HG03442 (cell line): ENCODE measurements around the gene PDE6B.
A peak's percentile ranks its signal among the peaks of the same experiment; 100 is the strongest.

Experiments
- ATAC-seq: cut with Tn5 transposase; IDR thresholded peaks from one replicate; pipeline ENCODE4 v1.9.1; 2021; ENCODE audit warnings: mild to moderate bottlenecking, moderate library complexity; ENCODE audit not compliant: unreplicated experiment

PDE6B gene

DNA sequence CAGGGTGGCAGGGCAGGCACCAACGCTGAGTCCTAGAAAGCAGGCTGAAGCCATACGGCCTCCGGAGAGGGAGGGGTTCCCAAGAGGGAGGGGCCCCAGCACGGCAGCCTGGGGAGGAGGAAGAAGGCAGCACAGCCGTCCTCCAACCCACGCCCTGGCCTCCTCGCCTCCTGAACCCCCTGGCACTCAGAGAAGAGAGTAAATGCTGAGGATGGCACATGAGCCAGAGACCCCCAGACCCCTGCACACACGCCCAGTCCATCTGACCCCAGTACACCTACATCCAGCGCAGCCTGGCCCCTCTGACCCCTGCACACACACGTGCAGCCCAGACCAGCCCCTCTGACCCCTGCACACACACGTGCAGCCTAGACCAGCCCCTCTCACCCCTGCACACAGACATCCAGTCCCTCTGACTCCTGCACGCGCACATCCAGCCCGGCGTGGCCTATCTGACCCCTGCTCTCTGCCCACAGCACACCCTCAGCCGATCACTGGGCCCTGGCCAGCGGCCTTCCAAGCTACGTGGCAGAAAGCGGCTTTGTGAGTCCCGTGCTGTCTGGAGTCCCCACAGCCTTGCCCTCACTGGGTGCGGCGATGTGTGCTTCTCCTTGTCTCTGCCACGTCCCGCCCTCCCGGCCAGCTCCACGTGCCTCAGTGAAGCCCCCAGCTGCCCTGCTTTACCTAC is 30.2 kb downstream of the PDE6B start:
- no peak for ATAC-seq

DNA sequence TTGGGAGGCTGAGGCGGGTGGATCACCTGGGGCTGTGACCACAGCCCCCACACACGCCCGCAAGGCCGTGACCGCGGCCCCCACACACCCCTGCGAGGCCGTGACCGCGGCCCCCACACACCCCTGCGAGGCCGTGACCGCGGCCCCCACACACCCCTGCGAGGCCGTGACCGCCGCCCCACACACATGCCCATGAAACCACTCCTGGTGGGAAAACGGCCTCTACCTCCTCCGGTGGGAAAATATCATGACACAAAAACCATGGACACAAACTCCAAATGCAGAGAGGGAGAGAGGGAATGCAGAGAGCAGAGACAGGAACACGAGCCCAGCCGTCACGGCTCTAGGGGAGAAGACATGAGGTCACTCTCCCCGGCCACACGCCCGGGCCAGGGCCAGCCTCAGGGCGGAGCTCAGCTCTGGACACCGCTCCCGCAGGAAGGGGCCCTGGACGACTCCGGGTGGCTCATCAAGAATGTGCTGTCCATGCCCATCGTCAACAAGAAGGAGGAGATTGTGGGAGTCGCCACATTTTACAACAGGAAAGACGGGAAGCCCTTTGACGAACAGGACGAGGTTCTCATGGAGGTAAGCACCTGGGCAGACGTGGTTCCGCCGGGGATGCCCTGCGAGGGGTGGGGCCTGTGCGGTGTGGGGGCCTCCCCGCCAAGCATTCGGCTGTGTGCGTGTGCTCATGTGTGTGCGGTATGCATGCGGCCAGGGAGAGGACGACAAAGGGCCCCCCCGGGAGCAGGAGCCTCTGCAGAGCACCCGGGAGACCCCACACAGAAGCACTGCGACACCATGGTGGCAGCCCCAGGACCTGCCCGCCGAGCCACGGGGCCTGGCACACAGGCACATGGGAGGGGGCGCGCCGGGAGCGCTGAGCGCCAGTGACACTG is 31.3 kb downstream of the PDE6B start:
- ATAC-seq = no peak

DNA sequence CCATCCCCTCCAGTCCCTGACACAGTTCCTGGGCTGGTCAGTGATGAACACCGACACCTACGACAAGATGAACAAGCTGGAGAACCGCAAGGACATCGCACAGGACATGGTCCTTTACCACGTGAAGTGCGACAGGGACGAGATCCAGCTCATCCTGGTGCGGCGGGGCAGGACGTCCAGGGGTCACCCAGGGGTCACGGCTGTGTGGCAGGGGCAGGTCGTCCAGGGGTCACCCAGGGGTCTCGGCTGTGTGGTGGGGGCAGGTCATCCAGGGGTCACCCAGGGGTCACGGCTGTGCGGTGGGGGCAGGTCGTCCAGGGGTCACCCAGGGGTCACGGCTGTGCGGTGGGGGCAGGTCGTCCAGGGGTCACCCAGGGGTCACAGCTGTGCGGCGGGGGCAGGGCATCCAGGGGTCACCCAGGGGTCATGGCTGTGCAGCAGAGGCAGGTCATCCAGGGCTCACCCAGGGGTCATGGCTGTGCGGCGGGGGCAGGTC is 32.0 kb downstream of the PDE6B start:
- ATAC-seq = no peak

DNA sequence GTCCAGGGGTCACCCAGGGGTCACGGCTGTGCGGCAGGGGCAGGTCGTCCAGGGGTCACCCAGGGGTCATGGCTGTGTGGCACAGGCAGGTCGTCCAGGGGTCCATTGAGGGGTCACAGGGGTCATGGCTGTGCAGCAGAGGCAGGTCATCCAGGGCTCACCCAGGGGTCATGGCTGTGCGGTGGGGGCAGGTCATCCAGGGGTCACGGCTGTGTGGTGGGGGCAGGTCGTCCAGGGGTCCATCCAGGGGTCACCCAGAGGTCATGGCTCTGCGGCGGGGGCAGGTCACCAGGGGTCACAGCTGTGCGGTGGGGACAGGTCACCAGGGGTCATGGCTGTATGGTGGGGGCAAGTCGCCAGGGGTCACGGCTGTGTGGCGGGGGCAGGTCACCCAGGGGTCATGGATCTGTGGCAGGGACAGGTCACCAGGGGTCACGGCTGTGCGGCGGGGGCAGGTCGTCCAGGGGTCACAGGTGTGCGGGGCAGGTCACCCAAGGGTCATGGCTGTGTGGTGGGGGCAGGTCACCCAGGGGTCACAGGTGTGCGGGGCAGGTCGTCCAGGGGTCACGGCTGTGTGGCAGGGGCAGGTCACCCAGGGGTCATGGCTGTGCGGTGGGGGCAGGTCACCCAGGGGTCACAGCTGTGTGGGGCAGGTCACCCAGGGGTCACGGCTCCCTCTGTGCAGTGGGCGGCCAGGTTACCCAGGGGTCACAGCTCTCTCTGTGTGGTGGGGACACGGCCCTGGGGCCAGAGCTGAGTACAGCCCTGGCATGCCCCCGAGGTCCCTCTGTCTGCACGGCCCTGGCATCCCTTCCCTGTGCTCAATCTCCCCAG is 32.7 kb downstream of the PDE6B start:
- ATAC-seq = no peak

DNA sequence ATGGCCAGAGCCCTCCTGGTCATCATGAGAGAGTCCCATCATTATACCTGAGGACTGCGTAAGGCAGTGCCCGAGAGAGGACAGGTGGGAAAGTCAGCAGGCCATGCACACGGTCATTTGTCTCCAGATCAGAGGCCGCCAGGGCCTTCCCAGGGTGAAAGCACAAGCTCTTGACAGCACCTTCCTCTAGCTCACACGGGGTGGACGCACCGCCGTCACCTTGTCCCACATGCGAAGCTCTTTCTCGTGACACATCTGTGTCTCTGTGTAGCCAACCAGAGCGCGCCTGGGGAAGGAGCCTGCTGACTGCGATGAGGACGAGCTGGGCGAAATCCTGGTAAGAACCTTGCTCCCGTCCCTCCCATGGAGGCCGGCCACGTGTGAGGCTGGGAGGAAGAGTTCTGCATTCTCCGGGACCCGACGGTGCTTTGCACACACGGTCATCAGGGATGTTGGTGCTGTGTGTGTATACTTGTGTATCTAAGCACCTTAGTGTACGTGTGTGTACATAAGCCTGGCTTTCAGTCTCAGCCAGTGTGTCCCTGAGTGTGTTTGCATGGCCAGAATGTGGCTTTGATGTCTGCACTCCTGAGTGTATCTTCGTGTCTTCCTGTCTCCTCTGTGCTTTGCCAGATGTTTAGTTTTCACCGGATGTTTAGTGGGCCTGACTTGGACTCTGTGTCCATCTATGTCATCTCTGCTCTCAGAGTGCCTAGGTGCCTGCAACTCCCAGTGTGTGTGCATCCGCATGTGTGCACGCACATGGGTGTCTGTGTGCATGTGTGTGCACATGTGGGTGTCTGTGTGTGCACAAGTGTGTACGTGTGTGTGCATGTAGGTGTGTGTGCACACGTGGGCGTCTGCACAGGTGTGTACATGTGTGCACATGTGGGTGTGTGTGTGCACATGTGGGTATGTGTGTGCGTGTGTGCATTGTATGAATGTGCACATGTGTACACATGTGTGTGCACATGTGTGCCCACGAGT is 33.6 kb downstream of the PDE6B start:
- no peak for ATAC-seq

DNA sequence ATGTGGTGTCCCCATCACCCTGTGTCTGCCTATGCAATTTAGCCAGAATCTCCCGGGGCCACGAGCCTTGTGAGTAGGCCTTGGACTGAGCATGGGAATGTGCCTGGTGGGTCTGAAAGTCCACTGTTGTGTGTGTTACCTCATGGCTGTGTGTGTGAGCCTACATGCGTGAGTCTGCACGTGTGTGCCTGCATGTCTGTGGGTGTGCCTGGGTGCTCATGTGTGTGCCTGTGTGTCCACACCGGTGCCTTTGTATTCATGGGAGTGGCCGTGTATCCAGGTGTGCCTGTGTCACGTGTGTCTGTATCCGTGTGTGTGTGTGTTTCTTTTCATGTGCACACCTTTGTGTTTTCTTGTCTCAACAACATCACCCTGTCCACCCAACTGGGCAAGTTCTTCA is 34.5 kb downstream of the PDE6B start:
- no peak for ATAC-seq

DNA sequence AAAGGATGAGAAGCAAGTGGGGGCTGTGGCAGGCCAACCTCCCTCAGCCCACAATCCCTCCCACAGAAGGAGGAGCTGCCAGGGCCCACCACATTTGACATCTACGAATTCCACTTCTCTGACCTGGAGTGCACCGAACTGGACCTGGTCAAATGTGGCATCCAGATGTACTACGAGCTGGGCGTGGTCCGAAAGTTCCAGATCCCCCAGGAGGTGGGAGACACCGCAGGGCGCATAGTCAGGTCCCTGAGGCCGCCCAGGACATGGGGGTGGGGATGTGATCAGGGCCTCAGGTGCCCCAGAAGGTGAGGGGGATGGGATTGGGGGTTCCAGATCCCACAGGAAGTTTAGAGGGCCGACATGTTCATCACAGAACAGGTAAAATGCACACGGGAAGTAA is 35.0 kb downstream of the PDE6B start:
- no peak for ATAC-seq

DNA sequence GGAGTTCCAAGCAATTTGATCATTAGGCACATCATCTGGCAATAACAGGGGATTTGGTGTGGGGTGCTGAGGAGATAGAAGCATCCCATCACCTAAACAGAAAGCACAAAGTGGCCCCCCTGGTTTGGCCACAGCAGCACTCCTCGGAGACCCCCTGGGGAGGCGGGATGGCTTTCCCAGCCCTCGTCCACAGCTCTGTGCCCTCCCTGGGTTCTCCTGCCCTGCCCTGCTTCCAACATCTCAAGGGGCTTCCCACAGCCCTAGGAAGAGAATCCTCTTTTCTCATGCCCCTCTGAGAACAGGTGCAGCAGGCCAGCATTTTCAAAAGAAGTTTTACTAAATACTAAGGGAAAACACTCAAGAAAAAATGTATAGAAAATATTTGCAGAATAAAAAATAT is 35.9 kb downstream of the PDE6B start:
- ATAC-seq = no peak

DNA sequence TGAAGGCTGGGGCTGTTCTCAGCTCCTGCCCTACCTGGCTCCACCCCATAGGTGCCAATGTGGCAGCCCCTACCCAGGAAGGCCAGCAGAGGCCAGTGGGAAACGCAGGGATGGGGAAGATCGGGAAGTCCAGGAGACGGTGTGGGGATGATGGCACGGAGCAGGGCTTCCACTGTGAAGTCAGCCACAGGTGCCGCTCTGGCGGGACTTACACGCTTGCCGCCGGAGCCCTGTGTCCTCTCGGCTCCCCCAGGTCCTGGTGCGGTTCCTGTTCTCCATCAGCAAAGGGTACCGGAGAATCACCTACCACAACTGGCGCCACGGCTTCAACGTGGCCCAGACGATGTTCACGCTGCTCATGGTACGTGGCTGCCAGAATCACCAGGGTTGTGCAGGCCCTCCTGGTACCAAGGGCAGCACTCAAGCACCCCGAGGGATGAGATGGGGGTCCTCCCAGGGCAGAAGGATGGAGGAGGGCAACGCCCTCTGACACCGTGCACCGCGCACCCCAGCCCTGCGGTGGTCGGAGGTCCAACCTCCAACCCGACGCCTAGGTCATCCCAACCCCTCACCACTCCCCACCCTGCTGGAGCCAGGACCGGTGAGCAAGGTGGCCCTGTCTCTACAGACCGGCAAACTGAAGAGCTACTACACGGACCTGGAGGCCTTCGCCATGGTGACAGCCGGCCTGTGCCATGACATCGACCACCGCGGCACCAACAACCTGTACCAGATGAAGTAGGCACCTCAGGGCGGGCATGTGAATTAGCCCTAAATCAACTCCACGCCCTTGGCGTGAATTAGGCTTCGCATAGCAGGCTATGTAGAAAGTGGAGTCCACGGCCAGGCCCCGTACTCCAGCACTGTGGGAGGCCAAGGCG is 36.7 kb downstream of the PDE6B start:
- ATAC-seq = no peak

DNA sequence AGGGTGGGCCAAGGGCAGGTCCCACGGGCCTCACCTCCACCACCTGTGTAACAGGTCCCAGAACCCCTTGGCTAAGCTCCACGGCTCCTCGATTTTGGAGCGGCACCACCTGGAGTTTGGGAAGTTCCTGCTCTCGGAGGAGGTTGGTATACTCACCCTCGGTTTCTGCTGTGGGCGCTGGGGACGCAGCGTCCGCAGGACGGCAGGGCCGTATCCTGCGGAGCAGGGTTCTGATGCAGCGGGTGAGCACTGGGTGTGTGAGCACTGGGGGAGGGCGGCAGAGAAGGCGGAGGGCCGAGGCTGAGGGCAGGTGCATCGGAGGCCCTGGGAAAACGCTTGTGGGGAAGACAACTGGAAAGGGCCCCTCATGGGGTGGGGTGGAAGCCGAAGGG is 37.7 kb downstream of the PDE6B start:
- no peak for ATAC-seq

DNA sequence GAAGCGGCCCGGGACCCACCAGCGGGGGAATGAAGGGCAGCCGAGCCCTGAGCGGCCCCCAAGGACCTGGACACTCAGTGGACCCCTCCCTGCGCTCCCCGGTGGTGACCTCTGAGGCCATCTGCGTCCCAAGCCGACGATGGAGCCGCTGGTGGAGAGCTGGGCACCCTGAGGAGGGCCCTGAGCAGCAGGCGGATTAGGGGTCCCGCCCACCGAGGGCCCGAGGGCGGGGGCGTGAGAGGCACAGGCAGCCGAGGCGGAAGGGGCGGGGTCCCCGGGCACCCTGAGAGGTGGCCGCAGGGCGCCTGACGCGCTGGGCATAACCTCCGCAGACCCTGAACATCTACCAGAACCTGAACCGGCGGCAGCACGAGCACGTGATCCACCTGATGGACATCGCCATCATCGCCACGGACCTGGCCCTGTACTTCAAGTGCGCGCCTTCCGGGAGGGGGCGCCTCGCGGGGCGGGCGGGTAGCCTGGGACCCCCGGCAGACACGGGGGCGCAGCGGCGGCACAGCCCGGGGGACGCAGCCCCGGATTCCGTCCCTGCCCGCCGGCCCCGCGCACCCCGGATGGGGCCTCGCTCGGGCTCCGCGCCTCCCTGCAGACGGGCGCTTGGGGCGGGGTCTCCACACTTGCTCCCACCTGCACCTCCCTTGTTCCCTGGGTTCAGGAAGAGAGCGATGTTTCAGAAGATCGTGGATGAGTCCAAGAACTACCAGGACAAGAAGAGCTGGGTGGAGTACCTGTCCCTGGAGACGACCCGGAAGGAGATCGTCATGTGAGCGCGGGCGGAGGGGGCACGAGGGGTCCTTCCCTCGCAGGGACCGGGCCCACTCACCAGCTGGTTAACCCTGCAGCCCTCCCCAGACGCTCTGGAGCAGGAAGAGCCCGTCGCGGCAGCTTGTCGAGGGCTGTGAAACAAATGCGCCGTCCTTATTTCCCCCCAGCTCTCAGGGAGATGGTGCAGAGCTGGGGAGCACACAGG is 38.4 kb downstream of the PDE6B start:
- ATAC-seq = peak; percentile 58

DNA sequence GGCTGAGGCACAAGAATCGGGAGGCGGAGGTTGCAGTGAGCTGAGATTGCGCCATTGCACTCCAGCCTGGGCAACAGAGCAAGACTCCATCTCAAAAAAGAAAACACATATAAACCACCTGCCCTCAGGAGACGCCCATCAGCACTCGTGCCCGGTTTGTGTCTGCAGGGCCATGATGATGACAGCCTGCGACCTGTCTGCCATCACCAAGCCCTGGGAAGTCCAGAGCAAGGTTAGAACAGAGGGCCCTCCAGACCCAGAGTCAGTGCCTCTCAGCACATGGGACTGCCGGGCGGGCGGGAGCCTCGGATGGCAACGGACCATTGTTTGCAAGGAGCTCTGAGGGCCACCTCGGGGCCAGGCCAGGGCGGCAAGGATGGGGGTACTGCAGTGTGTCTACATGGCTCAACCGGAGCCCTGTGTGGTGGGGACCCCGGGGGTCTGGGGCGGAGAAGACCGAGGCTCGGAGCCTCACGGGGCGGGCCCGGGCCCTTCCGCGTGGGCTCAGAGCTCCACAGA is 39.4 kb downstream of the PDE6B start:
- no peak for ATAC-seq

DNA sequence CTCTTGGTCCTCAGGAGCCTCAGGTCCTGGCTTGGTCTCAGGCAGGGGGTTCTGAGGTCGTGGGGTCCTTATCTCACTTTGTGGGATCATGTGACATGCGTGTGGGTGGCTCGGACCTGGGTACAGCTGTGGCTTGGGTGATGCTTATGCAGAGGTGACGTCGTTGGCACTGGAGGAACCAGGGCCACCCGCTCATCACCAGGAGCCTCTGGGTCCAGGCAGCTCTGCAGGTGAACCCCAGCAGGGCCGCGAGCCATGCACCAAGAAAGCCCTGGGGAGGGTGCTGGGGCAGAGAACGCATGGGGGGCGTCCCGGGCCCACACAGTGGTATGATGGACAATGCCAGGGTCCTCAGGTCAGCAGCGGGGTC is 40.0 kb downstream of the PDE6B start:
- no peak for ATAC-seq

DNA sequence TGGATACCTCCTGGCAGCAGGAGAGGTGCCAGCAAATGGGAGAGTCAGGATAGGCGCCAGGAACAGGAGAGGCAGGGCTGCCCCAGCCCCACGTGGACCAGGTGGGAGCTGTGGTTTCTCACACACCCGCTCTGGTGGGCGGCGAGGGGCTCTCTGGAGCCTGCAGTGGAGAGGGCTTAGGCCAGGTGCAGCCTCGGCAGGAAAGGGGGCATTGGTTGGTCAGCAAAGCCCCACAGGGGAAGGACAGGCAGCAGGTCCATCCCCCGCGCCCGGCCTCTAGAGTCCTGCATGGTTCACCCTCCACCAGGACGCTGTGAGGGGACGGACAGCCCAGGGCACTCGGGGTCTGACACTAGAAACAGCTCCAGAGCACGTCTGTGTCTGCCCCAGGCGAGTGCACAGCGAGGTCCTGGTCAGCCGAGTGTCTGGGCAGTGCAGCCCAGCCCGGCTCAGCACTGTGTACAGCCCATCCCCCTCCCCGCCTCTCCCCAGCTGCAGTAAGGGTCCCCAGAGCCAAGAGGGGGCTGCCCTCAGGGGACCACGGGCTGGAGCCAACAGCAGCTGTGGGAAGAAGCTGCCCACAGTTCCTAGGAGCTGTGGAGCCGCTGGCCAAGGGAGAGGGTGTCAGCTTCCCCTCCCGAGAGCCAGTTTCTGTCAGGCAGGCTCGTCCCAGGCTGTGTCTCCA is 40.5 kb downstream of the PDE6B start:
- ATAC-seq = no peak

DNA sequence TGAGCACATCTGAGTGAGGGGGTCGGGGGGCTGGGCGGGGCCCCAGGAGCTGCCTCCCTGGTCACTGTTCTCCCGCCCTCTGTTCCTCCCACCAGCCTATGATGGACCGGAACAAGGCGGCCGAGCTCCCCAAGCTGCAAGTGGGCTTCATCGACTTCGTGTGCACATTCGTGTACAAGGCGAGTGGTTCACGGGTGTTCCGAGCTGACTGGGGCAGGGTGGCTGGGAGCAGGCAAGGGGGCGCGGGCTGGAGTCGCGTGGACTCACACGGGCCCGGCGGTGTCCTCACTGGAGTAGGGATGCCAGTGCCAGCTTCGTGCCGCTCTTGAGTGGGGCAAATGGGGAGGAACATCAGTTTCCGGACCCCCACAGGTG is 41.0 kb downstream of the PDE6B start:
- ATAC-seq = no peak

DNA sequence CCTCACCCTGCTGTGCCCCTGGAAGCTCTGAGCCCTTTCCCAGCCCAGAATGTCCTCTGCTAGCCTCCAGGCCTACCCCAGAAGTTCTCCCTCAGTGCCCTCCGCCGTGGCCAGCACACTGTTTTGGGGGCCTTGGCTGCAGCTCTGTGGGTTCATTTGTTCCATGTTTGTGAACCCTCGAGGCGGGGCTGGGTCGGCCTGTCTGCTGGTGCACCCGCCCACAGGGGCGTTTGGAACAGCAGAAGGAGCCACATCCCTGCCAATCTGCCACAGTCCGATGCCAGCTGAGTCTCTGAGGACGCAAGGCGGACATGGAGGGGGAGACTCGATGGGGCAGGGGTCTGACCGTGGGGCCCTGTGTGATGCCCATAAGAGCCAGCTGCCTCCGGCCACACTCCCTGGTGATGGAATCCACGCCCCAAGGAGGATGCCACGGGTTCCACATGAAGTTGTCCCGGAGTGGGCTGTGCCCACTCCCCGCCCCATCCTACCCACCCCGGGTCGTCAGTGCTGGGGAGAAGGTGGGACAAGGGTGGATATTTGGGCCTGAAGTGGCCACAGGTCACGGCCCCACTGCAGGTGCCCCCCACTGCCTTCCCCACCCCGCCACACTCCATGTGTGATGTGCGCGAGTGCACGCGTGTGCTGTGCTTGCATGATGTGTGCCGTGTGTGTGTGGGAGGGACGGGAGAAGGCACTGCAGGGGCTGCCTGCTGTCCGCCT is 41.6 kb downstream of the PDE6B start:
- ATAC-seq = no peak

DNA sequence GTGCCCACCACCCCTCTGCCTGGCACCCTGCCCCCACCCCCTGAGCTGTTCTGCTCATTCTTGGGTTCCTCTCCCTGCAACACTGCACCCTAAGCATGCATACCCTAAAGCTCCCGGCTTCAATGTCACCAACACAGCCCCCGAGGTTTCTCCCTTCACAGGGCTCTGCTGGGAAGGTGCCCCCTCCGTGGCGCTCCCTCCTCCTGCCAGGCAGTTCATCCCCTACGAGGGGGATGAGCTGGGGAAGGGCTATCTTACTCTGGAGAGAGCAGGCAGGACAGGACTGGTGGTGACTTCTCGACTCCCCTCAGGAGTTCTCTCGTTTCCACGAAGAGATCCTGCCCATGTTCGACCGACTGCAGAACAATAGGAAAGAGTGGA is 42.2 kb downstream of the PDE6B start:
- ATAC-seq = no peak
